Measurements from ENCODE around the gene TUT4. TPM values are rescaled to one million over a fixed set of nuclear protein-coding genes. Genes with fewer than 3 reads are reported as not detected.
"Not testable (repeated sequence)": the region's sequence is repeated elsewhere in the genome, so short reads cannot be mapped to it uniquely, and the experiment has no call there.

TUT4 gene
- 100 to 1,000 TPM in 4 of 5 donors, 10 to 100 TPM in 1; 98.5 to 122 (median 116) TPM for polyA plus RNA-seq (ENCODE audit: insufficient read depth in 1 of 5, insufficient read length in 5 of 5, low replicate concordance in 1 of 5)
- long read RNA-seq, donor 1, full-length matches to known transcripts = 12 of 45 reads
- long read RNA-seq, donor 1, partial matches to known transcripts = 33 of 45 reads
- long read RNA-seq, donor 1, other reads (novel, unspliced or antisense) = 0 of 45 reads
- long read RNA-seq, donor 2, partial matches to known transcripts = 79 of 82 reads
- long read RNA-seq, donor 2, other reads (novel, unspliced or antisense) = 0 of 82 reads
- long read RNA-seq, donor 3, transcript TUT4-207 (3 exons, 775 nt) = major isoform, 9 of 26 reads
- long read RNA-seq, donor 3, partial matches to known transcripts = 17 of 26 reads
- long read RNA-seq, donor 3, other reads (novel, unspliced or antisense) = 0 of 26 reads
- long read RNA-seq, donor 4, transcript TUT4-207 (3 exons, 775 nt) = major isoform, 7 of 65 reads
- long read RNA-seq, donor 4, partial matches to known transcripts = 57 of 65 reads
- long read RNA-seq, donor 4, other reads (novel, unspliced or antisense) = 0 of 65 reads
- long read RNA-seq, donor 5, full-length matches to known transcripts = 13 of 495 reads
- long read RNA-seq, donor 5, partial matches to known transcripts = 323 of 495 reads
- long read RNA-seq, donor 5, other reads (novel, unspliced or antisense) = 159 of 495 reads
- long read RNA-seq, donor 6, transcript TUT4-207 (3 exons, 775 nt) = major isoform, 6 of 45 reads
- long read RNA-seq, donor 6, partial matches to known transcripts = 39 of 45 reads
- long read RNA-seq, donor 6, other reads (novel, unspliced or antisense) = 0 of 45 reads
- long read RNA-seq, donor 7, transcript TUT4-207 (3 exons, 775 nt) = major isoform, 6 of 124 reads
- long read RNA-seq, donor 7, partial matches to known transcripts = 96 of 124 reads
- long read RNA-seq, donor 7, other reads (novel, unspliced or antisense) = 22 of 124 reads
- long read RNA-seq, donor 8, partial matches to known transcripts = 13 of 15 reads
- long read RNA-seq, donor 8, other reads (novel, unspliced or antisense) = 0 of 15 reads

GRCh38 chr1:52552505-52553361 is at the start of gene TUT4:
Gene TUT4, minus strand, starts transcription at chr1:52553092. Its CDS starts 26,812 bp downstream, at chr1:52526280.
- peak; percentile 92 to 93 for DNase-seq

GRCh38 chr1:52601991-52602855 is 49.3 kb upstream of the TUT4 start, which contains the start of gene GPX7:
Gene GPX7, plus strand, starts transcription at chr1:52602371. Its CDS starts 39 bp downstream, at chr1:52602410.
- peak; percentile 49 to 57 for DNase-seq

GRCh38 chr1:52601519-52601918 is 48.6 kb upstream of the TUT4 start:
- DNase-seq = no peak

GRCh38 chr1:52600533-52601179 is 47.8 kb upstream of the TUT4 start:
- DNase-seq = no peak

GRCh38 chr1:52599236-52599635 is 46.3 kb upstream of the TUT4 start:
- no peak for DNase-seq

GRCh38 chr1:52598729-52599128 is 45.8 kb upstream of the TUT4 start:
- DNase-seq = no peak

GRCh38 chr1:52597912-52598311 is 45.0 kb upstream of the TUT4 start:
- DNase-seq = no peak

GRCh38 chr1:52595061-52595460 is 42.2 kb upstream of the TUT4 start:
- no peak for DNase-seq

- no peak for DNase-seq
These were observed 40.6 kb upstream of the TUT4 start for GRCh38 chr1:52593495-52593894.

GRCh38 chr1:52592637-52593323 is 39.9 kb upstream of the TUT4 start:
- DNase-seq = no peak

- DNase-seq = no peak
These were observed 37.4 kb upstream of the TUT4 start for GRCh38 chr1:52590266-52590665.

GRCh38 chr1:52588535-52588934 is 35.6 kb upstream of the TUT4 start:
- DNase-seq = no peak

- no peak for DNase-seq
These were observed 35.1 kb upstream of the TUT4 start for GRCh38 chr1:52588027-52588426.

- DNase-seq = no peak
These were observed 32.6 kb upstream of the TUT4 start for GRCh38 chr1:52585474-52585873.

- DNase-seq = no peak
These were observed 29.3 kb upstream of the TUT4 start for GRCh38 chr1:52582116-52582696.

GRCh38 chr1:52580283-52580682 is 27.4 kb upstream of the TUT4 start:
- no peak for DNase-seq

- no peak for DNase-seq
These were observed 26.5 kb upstream of the TUT4 start for GRCh38 chr1:52579415-52579814.

GRCh38 chr1:52578066-52578465 is 25.2 kb upstream of the TUT4 start:
- not testable (repeated sequence) for DNase-seq

GRCh38 chr1:52576074-52576473 is 23.2 kb upstream of the TUT4 start:
- no peak for DNase-seq
